ENCODE measurements around the gene ATF3. TPM values are rescaled to one million over a fixed set of nuclear protein-coding genes. Genes with fewer than 3 reads are reported as not detected.

Gene ATF3
- total RNA-seq, 1 experiment from 2014 or later: 10.2 TPM

DNA sequence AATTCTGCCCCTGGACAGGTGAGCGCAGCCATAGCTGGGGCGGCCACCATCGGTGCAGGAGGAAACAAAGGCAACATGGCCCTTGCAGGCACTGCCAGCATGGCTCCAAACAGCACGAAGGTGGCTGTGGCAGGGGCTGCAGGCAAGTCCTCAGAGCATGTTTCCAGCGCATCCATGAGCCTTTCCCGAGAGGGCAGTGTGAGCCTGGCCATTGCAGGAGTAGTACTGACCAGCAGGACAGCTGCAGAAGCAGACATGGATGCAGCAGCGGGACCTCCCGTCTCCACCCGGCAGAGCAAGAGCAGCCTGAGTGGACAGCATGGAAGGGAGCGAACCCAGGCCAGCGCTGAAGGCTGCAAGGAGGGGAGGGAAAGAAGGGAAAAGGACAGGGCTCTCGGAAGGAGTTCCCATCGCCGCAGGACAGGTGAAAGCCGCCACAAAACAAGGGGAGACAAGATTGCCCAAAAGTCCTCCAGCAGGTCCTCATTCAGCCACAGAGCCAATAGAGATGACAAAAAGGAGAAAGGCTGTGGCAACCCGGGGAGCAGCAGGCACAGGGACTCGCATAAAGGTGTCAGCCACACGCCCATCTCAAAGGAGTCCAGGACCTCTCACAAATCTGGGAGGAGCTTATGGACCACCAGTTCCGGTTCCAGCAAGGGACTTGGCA, 17.4 kb downstream of the ATF3 start:
- Histone ChIP-seq H3K4me3 (no peak overlapping the region), H2AFZ (no peak overlapping the region), H3F3A (ENCODE audit: insufficient read depth, low read depth) (no peaks in the 10 kb centered on the region), H3K9me3 (ENCODE audit: insufficient read depth, low read depth) (no peaks in the 10 kb centered on the region), H4K20me1 (ENCODE audit: insufficient read depth) (no peaks in the 10 kb centered on the region), H3K4me2 (no peak overlapping the region), H3K27ac (no peak overlapping the region), H3K4me1 (replicated peaks; ENCODE audit: insufficient read depth) (no peaks in the 10 kb centered on the region), H3K79me2 (ENCODE audit: low read depth) (no peaks in the 10 kb centered on the region), H3K36me3 (ENCODE audit: low read depth) (no peaks in the 10 kb centered on the region), H3K27me3 (ENCODE audit: insufficient read depth, low read depth) (peaks cover 22% of the 10 kb centered on the region; the same call in 1 of the 2 replicates), H3K9me2 (ENCODE audit: insufficient read depth) (no peaks in the 10 kb centered on the region)
- ChIA-PET CTCF (no interaction called here), POLR2A (ENCODE audit: unreplicated experiment) (interaction anchor here (0.6 kb wide), 1 partner anchor 88 kb away, joined by 5 read pairs; no protein-coding TSS in a partner anchor)
- intact Hi-C loops (cut with micrococcal nuclease; ENCODE audit: unreplicated experiment): no loop called here
- DNase-seq: no peak
- no peak for TF ChIP-seq EZH2 (IDR thresholded peaks at IDR 0.05; ENCODE audit: low read depth)
- TF ChIP-seq, protein P1, sequence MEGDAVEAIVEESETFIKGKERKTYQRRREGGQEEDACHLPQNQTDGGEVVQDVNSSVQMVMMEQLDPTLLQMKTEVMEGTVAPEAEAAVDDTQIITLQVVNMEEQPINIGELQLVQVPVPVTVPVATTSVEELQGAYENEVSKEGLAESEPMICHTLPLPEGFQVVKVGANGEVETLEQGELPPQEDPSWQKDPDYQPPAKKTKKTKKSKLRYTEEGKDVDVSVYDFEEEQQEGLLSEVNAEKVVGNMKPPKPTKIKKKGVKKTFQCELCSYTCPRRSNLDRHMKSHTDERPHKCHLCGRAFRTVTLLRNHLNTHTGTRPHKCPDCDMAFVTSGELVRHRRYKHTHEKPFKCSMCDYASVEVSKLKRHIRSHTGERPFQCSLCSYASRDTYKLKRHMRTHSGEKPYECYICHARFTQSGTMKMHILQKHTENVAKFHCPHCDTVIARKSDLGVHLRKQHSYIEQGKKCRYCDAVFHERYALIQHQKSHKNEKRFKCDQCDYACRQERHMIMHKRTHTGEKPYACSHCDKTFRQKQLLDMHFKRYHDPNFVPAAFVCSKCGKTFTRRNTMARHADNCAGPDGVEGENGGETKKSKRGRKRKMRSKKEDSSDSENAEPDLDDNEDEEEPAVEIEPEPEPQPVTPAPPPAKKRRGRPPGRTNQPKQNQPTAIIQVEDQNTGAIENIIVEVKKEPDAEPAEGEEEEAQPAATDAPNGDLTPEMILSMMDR (conservative IDR thresholded peaks at IDR 0.05): no peak
- BruUV-seq (replicated peaks): no TSS peak

DNA sequence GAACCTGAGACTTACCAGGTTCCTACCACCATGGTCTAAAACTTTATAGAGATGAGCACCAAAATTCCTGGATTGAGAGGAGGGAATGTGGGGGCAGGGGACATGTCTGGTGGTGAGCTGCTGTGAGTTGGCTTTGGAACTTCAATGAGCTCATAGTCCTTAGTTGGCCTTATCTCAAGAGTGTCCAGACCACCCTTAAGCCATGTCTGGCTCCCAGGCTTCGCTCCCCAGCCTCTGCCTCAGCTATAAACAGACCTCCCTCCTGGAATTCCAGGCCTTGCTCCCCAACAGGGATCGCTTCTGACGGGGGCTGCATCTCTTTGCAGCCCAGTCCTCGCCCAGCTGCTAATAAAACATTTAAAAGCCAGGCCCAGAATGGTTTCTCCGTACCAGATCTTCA, 19.5 kb downstream of the ATF3 start:
- Histone ChIP-seq H3K79me2 (ENCODE audit: low read depth) (no peaks in the 10 kb centered on the region), H3K4me1 (replicated peaks; ENCODE audit: insufficient read depth) (no peaks in the 10 kb centered on the region), H2AFZ (no peak overlapping the region), H3K36me3 (ENCODE audit: low read depth) (no peaks in the 10 kb centered on the region), H3K27ac (no peak overlapping the region), H3F3A (ENCODE audit: insufficient read depth, low read depth) (no peaks in the 10 kb centered on the region), H3K4me2 (no peak overlapping the region), H3K4me3 (no peak overlapping the region), H3K27me3 (ENCODE audit: insufficient read depth, low read depth) (peaks cover 22% of the 10 kb centered on the region; the same call in 1 of the 2 replicates), H3K9me2 (ENCODE audit: insufficient read depth) (no peaks in the 10 kb centered on the region), H3K9me3 (ENCODE audit: insufficient read depth, low read depth) (no peaks in the 10 kb centered on the region), H4K20me1 (ENCODE audit: insufficient read depth) (no peaks in the 10 kb centered on the region)
- DNase-seq: no peak
- ChIA-PET POLR2A (ENCODE audit: unreplicated experiment) (no interaction called here), CTCF (no interaction called here)
- BruUV-seq (replicated peaks): no TSS peak
- intact Hi-C loops (cut with micrococcal nuclease; ENCODE audit: unreplicated experiment): no loop called here
- TF ChIP-seq, protein P1 (conservative IDR thresholded peaks at IDR 0.05): no peak
- TF ChIP-seq EZH2 (IDR thresholded peaks at IDR 0.05; ENCODE audit: low read depth): no peak

DNA sequence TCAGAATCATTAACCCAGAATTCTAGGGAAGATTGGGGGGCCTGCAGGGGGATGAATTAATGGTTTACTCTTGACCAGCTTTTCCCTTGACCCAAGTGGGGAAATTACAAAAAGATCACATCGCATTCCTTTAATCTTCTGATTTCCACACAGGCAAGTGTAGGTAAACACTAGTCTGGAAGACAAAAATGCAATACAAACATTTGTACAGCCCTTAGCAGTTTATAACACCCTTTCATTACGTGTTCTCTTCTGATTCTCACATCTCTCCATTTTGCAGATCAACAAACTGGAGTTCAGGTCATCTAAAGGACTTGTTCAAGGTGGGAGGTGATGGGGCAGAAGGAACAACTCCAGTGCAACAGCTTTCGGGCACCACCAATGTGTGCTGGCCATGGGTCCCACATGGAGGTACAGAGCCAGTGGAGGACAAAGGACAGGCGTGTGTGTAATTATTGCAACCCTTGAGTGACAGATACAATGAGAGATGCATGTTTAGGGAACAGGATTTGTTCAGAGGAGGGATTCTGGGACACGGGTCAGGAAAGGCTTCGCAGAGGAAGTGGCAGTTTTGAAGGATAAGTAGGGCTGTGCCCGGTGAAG, 20.4 kb downstream of the ATF3 start:
- H3K9me2 ChIP-seq (ENCODE audit: insufficient read depth): no peaks in the 10 kb centered on the region
- no peaks in the 10 kb centered on the region for H3K79me2 ChIP-seq (ENCODE audit: low read depth)
- no peaks in the 10 kb centered on the region for H3K9me3 ChIP-seq (ENCODE audit: insufficient read depth, low read depth)
- H4K20me1 ChIP-seq (ENCODE audit: insufficient read depth): no peaks in the 10 kb centered on the region
- intact Hi-C loops (cut with micrococcal nuclease; ENCODE audit: unreplicated experiment): no loop called here
- H2AFZ ChIP-seq: no peak overlapping the region
- H3K4me3 ChIP-seq: no peak overlapping the region
- TF ChIP-seq, protein P1 (conservative IDR thresholded peaks at IDR 0.05): no peak
- TF ChIP-seq EZH2 (IDR thresholded peaks at IDR 0.05; ENCODE audit: low read depth): no peak
- H3F3A ChIP-seq (ENCODE audit: insufficient read depth, low read depth): no peaks in the 10 kb centered on the region
- no peak overlapping the region for H3K27ac ChIP-seq
- DNase-seq: no peak
- ChIA-PET POLR2A (ENCODE audit: unreplicated experiment) (no interaction called here), CTCF (no interaction called here)
- H3K4me1 ChIP-seq (replicated peaks; ENCODE audit: insufficient read depth): no peaks in the 10 kb centered on the region
- no peak overlapping the region for H3K4me2 ChIP-seq
- no TSS peak for BruUV-seq (replicated peaks)
- no peaks in the 10 kb centered on the region for H3K36me3 ChIP-seq (ENCODE audit: low read depth)
- H3K27me3 ChIP-seq (ENCODE audit: insufficient read depth, low read depth): peaks cover 22% of the 10 kb centered on the region; the same call in 1 of the 2 replicates
